Transverse colon (tissue), 4 donors: ENCODE results near the gene OR6M1.

Experiments
- POLR2AphosphoS5 ChIP-seq, 3 donors: sonication (generic); formaldehyde crosslinking; IDR thresholded peaks; one replicate each; pipeline ENCODE4 v1.6.1; 2016; ENCODE audit warnings: antibody characterized with exemption in 3 of 3
- TF ChIP-seq, protein P1 (sequence below), 5 experiments: fragments of 200-600 bp in 3 of 5; fragments of 450-650 bp in 2 of 5; sonication (generic) in 3 of 5; IDR thresholded peaks; 1 replicate in 2 of 5; 2 replicates in 3 of 5; pipeline ENCODE4 v1.5.1; 2016 to 2017; ENCODE audit warnings: antibody characterized with exemption in 5 of 5, inconsistent platforms in 3 of 5, mild to moderate bottlenecking in 2 of 5, moderate library complexity in 1 of 5

DNA sequence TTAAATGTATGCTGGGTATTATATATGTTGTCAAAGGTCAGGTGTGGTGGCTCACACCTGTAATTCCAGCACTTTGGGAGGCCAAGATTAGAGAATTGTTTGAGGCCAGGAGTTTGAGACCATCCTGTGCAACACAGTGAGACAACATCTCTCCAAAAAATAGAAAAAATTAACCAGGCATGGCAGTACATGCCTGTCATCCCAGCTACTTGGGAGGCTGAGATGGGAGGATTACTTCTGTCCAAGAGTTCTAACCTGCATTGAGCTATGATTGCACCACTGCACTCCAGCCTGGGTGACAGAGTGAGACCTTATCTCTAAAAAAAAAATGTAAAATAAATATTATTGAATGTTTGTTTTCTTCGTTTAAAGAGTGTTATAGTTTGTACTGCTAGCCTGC, 40.5 kb downstream of the OR6M1 start:
- TF ChIP-seq, protein P1, sequence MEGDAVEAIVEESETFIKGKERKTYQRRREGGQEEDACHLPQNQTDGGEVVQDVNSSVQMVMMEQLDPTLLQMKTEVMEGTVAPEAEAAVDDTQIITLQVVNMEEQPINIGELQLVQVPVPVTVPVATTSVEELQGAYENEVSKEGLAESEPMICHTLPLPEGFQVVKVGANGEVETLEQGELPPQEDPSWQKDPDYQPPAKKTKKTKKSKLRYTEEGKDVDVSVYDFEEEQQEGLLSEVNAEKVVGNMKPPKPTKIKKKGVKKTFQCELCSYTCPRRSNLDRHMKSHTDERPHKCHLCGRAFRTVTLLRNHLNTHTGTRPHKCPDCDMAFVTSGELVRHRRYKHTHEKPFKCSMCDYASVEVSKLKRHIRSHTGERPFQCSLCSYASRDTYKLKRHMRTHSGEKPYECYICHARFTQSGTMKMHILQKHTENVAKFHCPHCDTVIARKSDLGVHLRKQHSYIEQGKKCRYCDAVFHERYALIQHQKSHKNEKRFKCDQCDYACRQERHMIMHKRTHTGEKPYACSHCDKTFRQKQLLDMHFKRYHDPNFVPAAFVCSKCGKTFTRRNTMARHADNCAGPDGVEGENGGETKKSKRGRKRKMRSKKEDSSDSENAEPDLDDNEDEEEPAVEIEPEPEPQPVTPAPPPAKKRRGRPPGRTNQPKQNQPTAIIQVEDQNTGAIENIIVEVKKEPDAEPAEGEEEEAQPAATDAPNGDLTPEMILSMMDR (IDR thresholded peaks at IDR 0.05) = no peak
- no peak for TF ChIP-seq POLR2AphosphoS5 (IDR thresholded peaks at IDR 0.05)
